Measurements from ENCODE around the gene SMARCAD1. TPM values are rescaled to one million over a fixed set of nuclear protein-coding genes. Genes with fewer than 3 reads are reported as not detected.

Gene SMARCAD1
- total RNA-seq, 1 donor, result 14.7 TPM

GRCh38 chr4:94211861-94212260, 4.2 kb downstream of the SMARCAD1 start:
- no peaks in the 10 kb centered on the region for H3K9me3 ChIP-seq (ENCODE audit: low read depth, low read length)
- no peaks in the 10 kb centered on the region for H3K27me3 ChIP-seq (ENCODE audit: insufficient read depth, low read length)
- H3K4me3 ChIP-seq (ENCODE audit: low read length), result no peak overlapping the region
- H3K4me1 ChIP-seq (ENCODE audit: insufficient read depth, low read length), result peaks cover 11% of the 10 kb centered on the region

- H3K4me1 ChIP-seq (ENCODE audit: insufficient read depth, low read length), result no peaks in the 10 kb centered on the region
- no peaks in the 10 kb centered on the region for H3K27me3 ChIP-seq (ENCODE audit: insufficient read depth, low read length)
- H3K4me3 ChIP-seq (ENCODE audit: low read length), result no peak overlapping the region
- H3K9me3 ChIP-seq (ENCODE audit: low read depth, low read length), result no peaks in the 10 kb centered on the region
Observed at GRCh38 chr4:94214703-94215319, 7.1 kb downstream of the SMARCAD1 start.

GRCh38 chr4:94216394-94216793, 8.7 kb downstream of the SMARCAD1 start:
- H3K9me3 ChIP-seq (ENCODE audit: low read depth, low read length), result no peaks in the 10 kb centered on the region
- no peak overlapping the region for H3K4me3 ChIP-seq (ENCODE audit: low read length)
- no peaks in the 10 kb centered on the region for H3K4me1 ChIP-seq (ENCODE audit: insufficient read depth, low read length)
- no peaks in the 10 kb centered on the region for H3K27me3 ChIP-seq (ENCODE audit: insufficient read depth, low read length)

- no peaks in the 10 kb centered on the region for H3K9me3 ChIP-seq (ENCODE audit: low read depth, low read length)
- no peaks in the 10 kb centered on the region for H3K4me1 ChIP-seq (ENCODE audit: insufficient read depth, low read length)
- H3K27me3 ChIP-seq (ENCODE audit: insufficient read depth, low read length), result no peaks in the 10 kb centered on the region
- H3K4me3 ChIP-seq (ENCODE audit: low read length), result no peak overlapping the region
Observed at GRCh38 chr4:94219402-94219801, 11.7 kb downstream of the SMARCAD1 start.

- H3K27me3 ChIP-seq (ENCODE audit: insufficient read depth, low read length), result no peaks in the 10 kb centered on the region
- H3K9me3 ChIP-seq (ENCODE audit: low read depth, low read length), result no peaks in the 10 kb centered on the region
- no peak overlapping the region for H3K4me3 ChIP-seq (ENCODE audit: low read length)
- no peaks in the 10 kb centered on the region for H3K4me1 ChIP-seq (ENCODE audit: insufficient read depth, low read length)
Observed at GRCh38 chr4:94221916-94222315, 14.3 kb downstream of the SMARCAD1 start.

DNA sequence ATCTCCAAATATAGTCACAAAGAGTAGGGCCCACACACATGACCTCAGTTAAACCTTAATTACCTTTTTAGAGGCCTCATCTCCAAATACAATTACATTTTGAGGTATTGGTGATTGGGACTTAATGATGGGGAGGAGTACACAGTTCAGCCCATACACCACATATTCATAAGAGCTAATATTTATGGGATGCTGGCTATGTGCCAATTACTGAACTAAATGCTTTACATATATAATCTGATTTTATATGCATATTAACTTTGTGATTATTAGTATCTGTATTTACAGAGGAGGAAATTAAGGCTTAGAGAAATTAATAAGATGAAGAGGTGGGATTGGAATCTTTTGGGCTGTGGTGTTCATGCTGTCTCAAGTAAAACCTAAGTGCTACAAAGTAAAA, 17.8 kb downstream of the SMARCAD1 start:
- no peak overlapping the region for H3K4me3 ChIP-seq (ENCODE audit: low read length)
- no peaks in the 10 kb centered on the region for H3K4me1 ChIP-seq (ENCODE audit: insufficient read depth, low read length)
- no peaks in the 10 kb centered on the region for H3K9me3 ChIP-seq (ENCODE audit: low read depth, low read length)
- H3K27me3 ChIP-seq (ENCODE audit: insufficient read depth, low read length), result no peaks in the 10 kb centered on the region

DNA sequence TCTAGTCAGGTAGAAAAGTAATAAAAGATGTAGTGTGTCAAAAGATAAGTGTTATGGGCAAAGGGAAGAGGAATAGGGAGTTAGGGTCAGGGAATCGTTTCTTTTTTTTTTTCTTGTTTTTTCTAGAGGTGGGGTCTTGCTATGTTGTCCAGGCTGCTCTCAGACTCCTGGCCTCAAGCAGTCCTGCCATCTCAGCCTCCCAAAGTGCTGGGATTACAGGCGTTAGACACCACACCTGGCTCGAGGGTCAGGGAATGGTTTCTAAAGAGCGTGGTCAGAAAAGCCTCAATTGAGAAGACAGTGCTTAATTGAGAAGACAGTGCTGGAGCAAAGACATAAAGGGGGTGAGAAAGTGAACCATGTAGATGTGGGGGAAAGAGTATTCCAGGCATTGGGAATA, 19.1 kb downstream of the SMARCAD1 start:
- no peaks in the 10 kb centered on the region for H3K27me3 ChIP-seq (ENCODE audit: insufficient read depth, low read length)
- no peaks in the 10 kb centered on the region for H3K4me1 ChIP-seq (ENCODE audit: insufficient read depth, low read length)
- no peak overlapping the region for H3K4me3 ChIP-seq (ENCODE audit: low read length)
- no peaks in the 10 kb centered on the region for H3K9me3 ChIP-seq (ENCODE audit: low read depth, low read length)

DNA sequence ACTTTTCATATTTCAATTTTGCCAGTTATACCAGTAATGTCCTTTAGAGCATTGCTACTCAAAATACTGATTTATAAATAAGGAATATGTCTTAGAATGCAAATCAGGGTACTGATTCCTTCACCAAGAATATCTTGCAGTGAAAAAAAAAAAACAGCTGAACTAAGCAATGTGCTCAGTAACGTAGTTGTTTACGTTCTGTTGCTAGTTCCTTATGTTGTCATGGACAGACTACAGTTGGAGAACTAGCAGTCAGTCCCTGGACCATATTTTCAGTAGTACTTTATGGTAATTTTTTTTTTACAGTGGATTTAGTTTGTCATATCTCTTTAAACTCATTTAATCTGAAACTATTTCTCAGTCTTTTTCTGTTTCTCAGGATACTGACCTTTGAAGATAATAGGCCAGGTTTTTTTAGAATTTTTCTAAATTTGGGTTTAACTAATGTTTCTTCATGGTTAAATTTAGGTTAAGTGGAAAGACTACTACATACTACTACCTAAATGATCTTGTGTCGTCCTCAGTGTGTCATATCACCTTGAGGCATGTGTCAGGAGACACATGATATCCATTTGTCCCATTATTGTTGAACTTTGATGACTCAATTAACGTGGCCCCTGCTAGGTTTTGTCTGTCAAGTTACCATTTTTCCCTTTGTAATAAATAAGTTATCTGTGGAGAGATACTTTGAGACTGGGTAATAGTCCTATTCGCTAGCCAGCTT, 21.0 kb downstream of the SMARCAD1 start:
- H3K4me1 ChIP-seq (ENCODE audit: insufficient read depth, low read length), result no peaks in the 10 kb centered on the region
- no peaks in the 10 kb centered on the region for H3K27me3 ChIP-seq (ENCODE audit: insufficient read depth, low read length)
- H3K9me3 ChIP-seq (ENCODE audit: low read depth, low read length), result no peaks in the 10 kb centered on the region
- no peak overlapping the region for H3K4me3 ChIP-seq (ENCODE audit: low read length)

DNA sequence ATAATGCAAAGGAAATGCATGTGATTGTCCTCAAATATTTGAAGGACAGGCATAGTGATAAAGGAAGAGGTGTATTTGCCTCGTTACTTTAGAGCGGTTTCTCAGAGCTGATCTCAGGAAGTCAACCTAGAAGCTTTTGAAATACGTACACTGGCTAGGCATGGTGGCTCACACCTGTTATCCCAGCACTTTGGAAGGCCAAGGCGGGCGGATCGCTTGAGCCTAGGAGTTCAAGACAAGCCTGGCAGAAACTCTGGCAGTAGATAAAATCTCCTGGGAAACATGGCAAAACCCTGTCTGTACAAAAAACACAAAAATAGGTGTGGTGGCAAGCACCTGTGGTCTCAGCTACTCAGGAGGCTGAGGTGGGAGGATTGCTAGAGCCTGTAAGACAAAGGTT, 24.9 kb downstream of the SMARCAD1 start:
- no peaks in the 10 kb centered on the region for H3K27me3 ChIP-seq (ENCODE audit: insufficient read depth, low read length)
- no peaks in the 10 kb centered on the region for H3K4me1 ChIP-seq (ENCODE audit: insufficient read depth, low read length)
- H3K4me3 ChIP-seq (ENCODE audit: low read length), result no peak overlapping the region
- no peaks in the 10 kb centered on the region for H3K9me3 ChIP-seq (ENCODE audit: low read depth, low read length)

DNA sequence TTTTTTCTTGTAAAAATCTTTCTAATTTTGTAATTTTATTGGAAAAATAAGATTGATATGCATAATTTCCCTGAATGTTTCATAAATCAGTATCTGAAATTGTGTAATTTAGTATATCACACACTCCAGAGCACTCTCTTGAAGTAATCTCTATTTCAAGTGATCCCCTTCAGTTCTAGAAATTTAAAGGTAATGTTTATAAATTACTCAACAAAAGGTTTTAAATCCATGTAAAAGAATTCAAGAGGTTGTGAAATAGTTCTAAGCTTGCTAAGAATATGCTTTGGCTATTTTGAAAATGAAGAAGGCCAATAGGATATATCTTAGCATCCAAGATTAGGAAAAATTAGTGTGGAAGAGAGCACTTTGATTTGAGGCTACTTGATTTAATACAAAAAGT, 28.2 kb downstream of the SMARCAD1 start:
- H3K4me1 ChIP-seq (ENCODE audit: insufficient read depth, low read length), result no peaks in the 10 kb centered on the region
- H3K9me3 ChIP-seq (ENCODE audit: low read depth, low read length), result no peaks in the 10 kb centered on the region
- no peaks in the 10 kb centered on the region for H3K27me3 ChIP-seq (ENCODE audit: insufficient read depth, low read length)
- no peak overlapping the region for H3K4me3 ChIP-seq (ENCODE audit: low read length)

DNA sequence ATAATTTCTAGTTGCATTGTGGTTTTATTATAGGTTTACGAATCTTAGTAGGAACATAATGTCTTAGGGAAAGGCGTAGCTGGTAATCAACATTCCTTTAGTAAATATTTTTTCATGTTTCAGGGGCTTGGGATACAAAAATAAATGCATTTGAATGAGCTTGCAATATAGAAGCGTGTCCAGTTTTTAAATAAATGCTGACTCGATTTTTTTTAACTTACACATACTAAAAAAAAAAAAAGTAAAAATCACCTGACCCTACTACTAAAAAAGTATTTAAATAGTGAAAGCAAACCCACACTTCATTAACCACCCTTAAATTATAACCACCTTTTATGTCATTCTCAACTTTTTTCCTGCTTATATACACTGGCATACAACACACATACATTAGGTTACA, 29.6 kb downstream of the SMARCAD1 start:
- no peak overlapping the region for H3K4me3 ChIP-seq (ENCODE audit: low read length)
- H3K4me1 ChIP-seq (ENCODE audit: insufficient read depth, low read length), result no peaks in the 10 kb centered on the region
- no peaks in the 10 kb centered on the region for H3K9me3 ChIP-seq (ENCODE audit: low read depth, low read length)
- H3K27me3 ChIP-seq (ENCODE audit: insufficient read depth, low read length), result no peaks in the 10 kb centered on the region

GRCh38 chr4:94238160-94238559, 30.5 kb downstream of the SMARCAD1 start:
- Histone ChIP-seq H3K4me3 (ENCODE audit: low read length) (no peak overlapping the region), H3K9me3 (ENCODE audit: low read depth, low read length) (no peaks in the 10 kb centered on the region), H3K27me3 (ENCODE audit: insufficient read depth, low read length) (no peaks in the 10 kb centered on the region), H3K4me1 (ENCODE audit: insufficient read depth, low read length) (no peaks in the 10 kb centered on the region)

DNA sequence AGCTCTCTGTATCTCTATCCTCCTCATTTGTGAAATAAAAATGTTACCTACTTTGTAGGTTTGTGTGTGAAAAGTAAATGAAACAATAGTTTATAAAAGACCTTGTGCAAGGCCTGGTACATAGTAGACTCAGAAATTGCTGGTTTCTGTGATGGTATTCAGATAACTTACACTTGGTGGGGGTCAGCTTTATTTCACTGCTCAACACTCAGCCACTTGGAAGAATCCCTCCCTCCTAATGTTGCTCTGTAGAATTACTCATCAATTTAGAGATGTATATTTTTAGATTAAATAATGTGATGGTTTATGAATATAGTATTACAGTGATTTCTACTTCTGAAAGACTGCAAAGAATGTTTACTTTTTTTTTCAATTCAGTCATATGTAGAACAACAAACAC, 32.7 kb downstream of the SMARCAD1 start:
- no peaks in the 10 kb centered on the region for H3K4me1 ChIP-seq (ENCODE audit: insufficient read depth, low read length)
- no peaks in the 10 kb centered on the region for H3K27me3 ChIP-seq (ENCODE audit: insufficient read depth, low read length)
- H3K4me3 ChIP-seq (ENCODE audit: low read length), result no peak overlapping the region
- H3K9me3 ChIP-seq (ENCODE audit: low read depth, low read length), result no peaks in the 10 kb centered on the region

DNA sequence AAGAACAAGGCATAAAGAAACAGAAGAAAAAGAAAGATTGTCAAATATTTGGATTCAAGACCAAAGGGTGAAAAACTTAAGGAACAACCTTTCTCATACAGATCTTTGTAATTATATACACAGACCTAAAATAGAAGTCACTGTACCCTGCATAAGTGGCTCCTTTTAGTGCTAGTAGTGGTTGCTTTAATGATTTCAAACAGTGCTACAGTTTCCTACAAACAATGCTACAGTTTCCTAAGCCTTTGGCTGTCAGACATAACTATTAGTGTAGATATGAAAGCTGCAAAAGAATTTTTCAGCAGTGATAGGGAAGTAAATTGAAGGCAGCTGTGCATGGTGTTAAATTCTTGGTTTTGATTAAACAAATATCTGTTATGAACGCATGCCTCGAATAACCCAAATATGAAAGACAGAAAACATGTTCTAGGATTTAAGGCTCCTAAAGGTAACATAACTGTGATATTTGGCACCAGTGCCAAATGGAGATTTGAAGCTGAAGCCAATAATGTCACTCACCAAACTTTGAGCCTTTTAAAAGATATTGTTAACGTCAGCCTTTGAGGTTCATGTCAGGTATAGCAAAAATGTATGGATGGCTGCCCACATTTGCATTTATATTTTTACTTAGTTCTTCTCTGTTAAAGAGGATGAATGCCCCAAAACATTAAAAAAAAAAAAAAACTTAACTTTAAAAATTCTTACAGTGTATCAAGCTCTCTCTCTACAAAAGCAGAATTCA, 36.6 kb downstream of the SMARCAD1 start:
- no peaks in the 10 kb centered on the region for H3K27me3 ChIP-seq (ENCODE audit: insufficient read depth, low read length)
- no peak overlapping the region for H3K4me3 ChIP-seq (ENCODE audit: low read length)
- H3K4me1 ChIP-seq (ENCODE audit: insufficient read depth, low read length), result no peaks in the 10 kb centered on the region
- H3K9me3 ChIP-seq (ENCODE audit: low read depth, low read length), result no peaks in the 10 kb centered on the region

DNA sequence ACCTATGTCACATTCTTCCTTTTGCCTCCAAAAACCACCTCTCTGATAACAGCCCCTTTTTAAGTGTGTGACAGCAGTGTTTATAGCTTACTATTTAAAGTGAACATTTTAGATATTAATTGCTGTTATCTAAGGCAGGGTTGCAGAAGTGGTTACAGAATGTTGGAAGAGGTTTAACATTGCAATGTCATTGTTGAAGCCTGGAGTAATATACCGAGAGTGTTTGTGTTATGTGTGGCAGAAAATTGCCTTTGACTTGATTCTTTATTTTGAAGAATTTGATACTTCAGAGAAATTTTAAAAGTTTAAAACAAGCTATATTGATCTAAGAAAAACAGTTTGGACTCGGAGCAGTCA, 37.1 kb downstream of the SMARCAD1 start:
- no peak overlapping the region for H3K4me3 ChIP-seq (ENCODE audit: low read length)
- no peaks in the 10 kb centered on the region for H3K27me3 ChIP-seq (ENCODE audit: insufficient read depth, low read length)
- no peaks in the 10 kb centered on the region for H3K9me3 ChIP-seq (ENCODE audit: low read depth, low read length)
- H3K4me1 ChIP-seq (ENCODE audit: insufficient read depth, low read length), result no peaks in the 10 kb centered on the region

Measured in mononuclear cell (primary cell).